ENCODE results near the gene EHMT1.

EHMT1 gene

DNA sequence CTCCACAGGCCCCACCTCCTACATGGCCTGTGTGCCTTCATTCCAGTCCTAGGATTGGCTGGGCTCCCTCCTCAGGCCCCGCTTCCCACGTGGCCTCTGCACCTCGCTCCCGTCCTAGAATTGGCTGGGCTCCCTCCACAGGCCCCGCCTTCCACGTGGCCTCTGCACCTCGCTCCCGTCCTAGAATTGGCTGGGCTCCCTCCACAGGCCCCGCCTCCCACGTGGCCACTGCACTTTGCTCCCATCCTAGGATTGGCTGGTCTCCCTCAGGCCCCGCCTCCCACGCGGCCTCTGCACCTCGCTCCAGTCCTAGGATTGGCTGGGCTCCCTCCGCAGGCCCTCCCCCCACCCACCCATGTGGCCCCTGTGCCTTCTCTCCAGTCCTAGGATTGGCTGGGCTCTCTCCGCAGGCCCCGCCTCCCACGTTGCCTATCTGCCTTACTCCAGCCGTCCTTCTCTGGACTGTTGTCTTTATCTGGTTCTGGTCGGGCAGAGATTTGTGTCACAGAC is 213.4 kb downstream of the EHMT1 start:
- Histone ChIP-seq H3K4me1 (no peaks in the 10 kb centered on the region), H3K9me3 (no peaks in the 10 kb centered on the region), H3K27me3 (no peaks in the 10 kb centered on the region), H3K4me3 (ENCODE audit: low read depth, low read length) (no peak overlapping the region), H3K36me3 (peaks cover 47% of the 10 kb centered on the region)
- TF ChIP-seq, protein P1, sequence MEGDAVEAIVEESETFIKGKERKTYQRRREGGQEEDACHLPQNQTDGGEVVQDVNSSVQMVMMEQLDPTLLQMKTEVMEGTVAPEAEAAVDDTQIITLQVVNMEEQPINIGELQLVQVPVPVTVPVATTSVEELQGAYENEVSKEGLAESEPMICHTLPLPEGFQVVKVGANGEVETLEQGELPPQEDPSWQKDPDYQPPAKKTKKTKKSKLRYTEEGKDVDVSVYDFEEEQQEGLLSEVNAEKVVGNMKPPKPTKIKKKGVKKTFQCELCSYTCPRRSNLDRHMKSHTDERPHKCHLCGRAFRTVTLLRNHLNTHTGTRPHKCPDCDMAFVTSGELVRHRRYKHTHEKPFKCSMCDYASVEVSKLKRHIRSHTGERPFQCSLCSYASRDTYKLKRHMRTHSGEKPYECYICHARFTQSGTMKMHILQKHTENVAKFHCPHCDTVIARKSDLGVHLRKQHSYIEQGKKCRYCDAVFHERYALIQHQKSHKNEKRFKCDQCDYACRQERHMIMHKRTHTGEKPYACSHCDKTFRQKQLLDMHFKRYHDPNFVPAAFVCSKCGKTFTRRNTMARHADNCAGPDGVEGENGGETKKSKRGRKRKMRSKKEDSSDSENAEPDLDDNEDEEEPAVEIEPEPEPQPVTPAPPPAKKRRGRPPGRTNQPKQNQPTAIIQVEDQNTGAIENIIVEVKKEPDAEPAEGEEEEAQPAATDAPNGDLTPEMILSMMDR (IDR thresholded peaks at IDR 0.05; ENCODE audit: low read depth, low read length): no peak
- DNase-seq: no peak

DNA sequence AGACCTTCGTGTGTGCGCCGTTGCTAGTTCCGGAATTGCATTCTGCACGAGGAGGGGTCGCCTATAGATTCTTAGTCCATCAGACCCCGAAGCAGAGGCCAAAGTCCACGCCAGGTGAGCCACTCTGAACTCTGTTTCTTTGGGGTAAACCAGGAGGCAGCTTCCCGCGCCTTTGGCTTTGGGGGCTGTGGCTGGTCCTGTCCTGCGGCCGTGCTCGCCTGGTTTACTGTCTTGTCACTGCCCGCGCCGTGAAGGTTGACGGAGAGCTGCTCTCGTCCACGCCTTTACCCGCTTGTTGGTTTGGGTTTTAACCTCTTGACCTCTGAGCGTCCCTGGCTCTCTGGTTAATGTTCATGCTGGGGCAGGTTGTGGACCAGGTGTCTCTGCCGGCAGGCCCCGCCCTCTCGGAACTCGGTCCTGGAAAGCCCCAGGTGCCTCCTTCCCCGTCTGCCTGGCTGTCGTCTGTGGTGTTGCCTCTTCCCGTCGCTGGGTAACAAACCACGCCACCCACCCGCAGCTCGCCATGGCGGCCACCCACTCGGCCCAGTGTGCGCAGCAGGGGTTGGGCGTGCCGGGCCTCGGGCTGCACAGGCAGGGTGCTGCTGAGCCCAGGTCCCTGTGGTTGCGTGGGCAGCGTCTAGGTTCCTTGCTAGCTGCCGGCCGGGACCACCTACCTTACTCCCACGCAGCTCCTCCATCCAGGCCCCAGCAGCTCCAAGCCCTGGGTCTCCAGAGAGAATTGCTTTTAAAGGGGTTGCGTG is 214.2 kb downstream of the EHMT1 start:
- DNase-seq: no peak
- Histone ChIP-seq H3K4me3 (ENCODE audit: low read depth, low read length) (no peak overlapping the region), H3K4me1 (no peaks in the 10 kb centered on the region), H3K27me3 (no peaks in the 10 kb centered on the region), H3K9me3 (no peaks in the 10 kb centered on the region), H3K36me3 (peaks cover 47% of the 10 kb centered on the region)
- TF ChIP-seq, protein P1 (IDR thresholded peaks at IDR 0.05; ENCODE audit: low read depth, low read length): no peak

DNA sequence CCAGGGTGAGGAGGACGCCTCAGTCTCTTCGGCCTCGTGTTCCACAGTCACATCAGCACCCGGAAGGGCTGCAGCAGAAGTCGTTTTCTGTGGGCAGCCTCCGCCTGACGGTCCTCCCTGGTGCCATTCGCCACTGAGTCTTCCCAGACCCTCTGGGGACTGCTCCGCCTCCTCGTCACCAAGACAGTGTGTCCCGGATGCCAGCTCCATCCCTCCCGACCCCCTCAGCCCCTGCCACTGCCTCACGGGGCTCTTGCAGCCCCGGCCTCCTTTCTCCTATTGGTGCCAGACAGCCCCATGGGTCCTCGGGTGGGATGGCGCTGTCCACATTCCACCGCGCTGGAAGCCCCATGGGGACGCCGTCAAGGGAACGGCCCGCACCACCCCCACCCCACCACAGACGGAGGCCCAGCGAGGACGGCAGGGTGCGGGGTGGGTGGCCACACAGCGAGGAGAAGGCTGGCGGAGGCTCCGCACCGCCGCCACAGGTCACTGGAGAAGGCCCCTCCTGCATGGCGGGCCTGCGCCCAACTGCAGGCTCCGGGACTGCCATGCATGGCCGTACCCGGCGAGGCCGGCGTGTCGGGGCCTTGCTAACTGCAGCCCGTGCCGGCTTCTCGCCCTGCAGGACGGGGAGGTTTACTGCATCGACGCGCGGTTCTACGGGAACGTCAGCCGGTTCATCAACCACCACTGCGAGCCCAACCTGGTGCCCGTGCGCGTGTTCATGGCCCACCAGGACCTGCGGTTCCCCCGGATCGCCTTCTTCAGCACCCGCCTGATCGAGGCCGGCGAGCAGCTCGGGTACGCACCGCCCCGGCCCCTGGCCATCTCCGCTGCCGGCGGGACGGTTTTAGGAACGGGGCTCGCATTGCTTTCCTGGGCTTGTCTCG is 215.2 kb downstream of the EHMT1 start:
- Histone ChIP-seq H3K9me3 (no peaks in the 10 kb centered on the region), H3K4me1 (no peaks in the 10 kb centered on the region), H3K36me3 (peaks cover 47% of the 10 kb centered on the region), H3K4me3 (ENCODE audit: low read depth, low read length) (no peak overlapping the region), H3K27me3 (no peaks in the 10 kb centered on the region)
- TF ChIP-seq, protein P1 (IDR thresholded peaks at IDR 0.05; ENCODE audit: low read depth, low read length): no peak
- no peak for DNase-seq

DNA sequence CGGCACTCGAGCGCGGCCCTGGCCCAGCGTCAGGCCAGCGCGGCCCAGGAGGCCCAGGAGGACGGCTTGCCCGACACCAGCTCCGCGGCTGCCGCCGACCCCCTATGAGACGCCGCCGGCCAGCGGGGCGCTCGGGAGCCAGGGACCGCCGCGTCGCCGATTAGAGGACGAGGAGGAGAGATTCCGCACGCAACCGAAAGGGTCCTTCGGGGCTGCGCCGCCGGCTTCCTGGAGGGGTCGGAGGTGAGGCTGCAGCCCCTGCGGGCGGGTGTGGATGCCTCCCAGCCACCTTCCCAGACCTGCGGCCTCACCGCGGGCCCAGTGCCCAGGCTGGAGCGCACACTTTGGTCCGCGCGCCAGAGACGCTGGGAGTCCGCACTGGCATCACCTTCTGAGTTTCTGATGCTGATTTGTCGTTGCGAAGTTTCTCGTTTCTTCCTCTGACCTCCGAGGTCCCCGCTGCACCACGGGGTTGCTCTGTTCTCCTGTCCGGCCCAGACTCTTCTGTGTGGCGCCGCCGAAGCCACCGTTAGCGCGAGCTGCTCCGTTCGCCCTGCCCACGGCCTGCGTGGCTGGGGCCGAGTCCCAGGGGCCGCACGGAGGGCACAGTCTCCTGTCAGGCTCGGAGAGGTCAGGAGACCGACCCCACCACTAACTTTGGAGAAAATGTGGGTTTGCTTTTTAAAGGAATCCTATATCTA is 216.2 kb downstream of the EHMT1 start:
- peaks cover 47% of the 10 kb centered on the region for H3K36me3 ChIP-seq

DNA sequence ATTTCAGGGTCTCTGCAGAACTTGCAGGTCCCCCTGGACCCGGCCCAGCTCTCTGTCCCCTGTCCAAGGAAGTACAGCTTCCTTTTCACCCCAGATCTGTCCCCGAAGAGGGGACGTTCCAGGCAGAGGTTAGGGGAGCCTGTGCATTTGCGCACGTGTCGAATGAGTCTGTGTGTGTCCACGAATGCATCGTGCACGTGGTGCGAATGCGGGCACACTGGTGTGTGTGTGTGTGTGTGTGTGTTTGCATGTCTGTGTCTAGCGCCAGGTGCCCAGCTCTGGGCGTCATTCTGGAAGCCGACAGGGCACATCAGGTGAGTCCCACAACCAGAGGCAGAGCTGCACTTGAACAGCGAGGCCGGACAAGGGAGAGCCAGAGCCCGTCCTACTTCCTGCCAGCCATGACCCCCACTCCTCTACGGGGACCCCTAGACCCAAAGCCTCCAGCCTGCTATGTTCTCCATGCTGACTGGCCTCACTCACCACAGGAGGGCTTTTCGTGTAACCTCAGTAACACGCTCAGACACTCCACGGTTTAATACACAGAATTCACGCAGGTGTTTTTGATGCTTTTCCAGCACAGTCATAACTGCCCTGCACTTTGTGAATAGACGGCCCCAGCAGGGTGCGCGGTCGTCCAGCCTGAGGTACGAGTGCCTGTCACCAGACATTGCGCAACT is 217.5 kb downstream of the EHMT1 start:
- H3K36me3 ChIP-seq: peaks cover 46% of the 10 kb centered on the region
- DNase-seq: no peak
- no peaks in the 10 kb centered on the region for H3K4me1 ChIP-seq
- H3K27me3 ChIP-seq: no peaks in the 10 kb centered on the region
- H3K9me3 ChIP-seq: no peaks in the 10 kb centered on the region
- TF ChIP-seq, protein P1 (IDR thresholded peaks at IDR 0.05; ENCODE audit: low read depth, low read length): no peak
- H3K4me3 ChIP-seq (ENCODE audit: low read depth, low read length): no peak overlapping the region

More for the DNA sequence above, 216.2 kb downstream of the EHMT1 start:
- no peaks in the 10 kb centered on the region for H3K9me3 ChIP-seq
- DNase-seq: no peak
- no peaks in the 10 kb centered on the region for H3K4me1 ChIP-seq
- TF ChIP-seq, protein P1 (IDR thresholded peaks at IDR 0.05; ENCODE audit: low read depth, low read length): no peak
- H3K4me3 ChIP-seq (ENCODE audit: low read depth, low read length): no peak overlapping the region
- no peaks in the 10 kb centered on the region for H3K27me3 ChIP-seq

All from BE2C (cell line).